GM18951 (cell line): Measurements from ENCODE around the gene PDE4D.

Experiments
- POLR2A ChIP-seq: IDR thresholded peaks from 4 replicates; pipeline ENCODE4 v1.6.1; 2011; ENCODE audit warnings: mild to moderate bottlenecking; ENCODE audit not compliant: insufficient read length, insufficient read depth; ENCODE audit errors: extremely low read depth
- in situ Hi-C: fragments of 300-500 bp; cut with MboI; formaldehyde crosslinking; loops from one replicate; pipeline ENCODE4 v1.12.0; 2022; ENCODE audit warnings: low sequenced_read_pairs, mixed read lengths, inconsistent platforms; ENCODE audit not compliant: unreplicated experiment

PDE4D gene

DNA sequence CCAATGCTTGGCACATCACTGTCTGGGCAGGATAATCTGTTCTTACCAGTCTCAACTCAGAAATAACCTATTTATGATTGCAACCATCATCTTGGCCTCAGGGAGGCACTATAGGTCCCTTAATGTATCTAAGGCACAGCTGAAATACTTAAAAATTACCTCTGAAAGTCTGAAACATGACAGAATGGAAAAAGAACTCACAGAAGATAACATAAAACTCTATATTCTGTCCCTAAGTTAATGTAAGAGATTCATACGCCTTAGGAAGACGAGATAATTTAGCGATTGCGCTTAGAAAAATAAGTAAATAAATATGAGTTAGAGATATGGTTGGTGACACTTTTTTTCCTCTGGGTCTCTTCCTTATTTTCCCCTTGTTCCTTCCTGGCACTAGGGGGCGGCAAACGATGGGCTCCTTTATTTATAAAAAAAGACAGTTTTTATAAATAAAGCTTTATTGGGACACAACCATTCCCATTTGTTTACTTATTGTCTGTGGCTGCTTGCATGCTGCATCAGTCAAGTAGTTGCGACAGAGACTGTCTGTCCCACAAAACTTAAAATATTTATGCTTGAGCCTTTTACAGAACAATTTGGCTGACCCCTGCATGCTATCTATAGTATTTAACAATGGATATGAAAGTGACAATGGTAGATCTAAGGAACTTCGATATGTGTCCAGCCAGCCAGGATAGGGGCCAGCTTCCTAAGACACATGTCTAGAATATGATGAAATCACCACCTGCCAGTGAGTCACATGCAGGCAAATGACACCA lies 79.6 kb downstream of the PDE4D start:
- no peak for TF ChIP-seq POLR2A
- in situ Hi-C loops = loop anchor here (10.0 to 25.0 kb wide), 3 partner anchors 471 to 1098 kb away; no protein-coding TSS in a partner anchor

GRCh38 chr5:59810041-59810440 lies 83.5 kb downstream of the PDE4D start:
- no peak for TF ChIP-seq POLR2A
- in situ Hi-C loops = loop anchor here (10.0 to 25.0 kb wide), 3 partner anchors 475 to 1102 kb away; no protein-coding TSS in a partner anchor

- in situ Hi-C loops = loop anchor here (25.0 kb wide), 2 partner anchors 854 to 1104 kb away; no protein-coding TSS in a partner anchor
- no peak for TF ChIP-seq POLR2A
Observed at GRCh38 chr5:59807806-59808205, 85.7 kb downstream of the PDE4D start.

GRCh38 chr5:59800347-59800893 lies 93.1 kb downstream of the PDE4D start:
- TF ChIP-seq POLR2A = no peak
- in situ Hi-C loops = loop anchor here (25.0 kb wide), 2 partner anchors 862 to 1112 kb away; no protein-coding TSS in a partner anchor

DNA sequence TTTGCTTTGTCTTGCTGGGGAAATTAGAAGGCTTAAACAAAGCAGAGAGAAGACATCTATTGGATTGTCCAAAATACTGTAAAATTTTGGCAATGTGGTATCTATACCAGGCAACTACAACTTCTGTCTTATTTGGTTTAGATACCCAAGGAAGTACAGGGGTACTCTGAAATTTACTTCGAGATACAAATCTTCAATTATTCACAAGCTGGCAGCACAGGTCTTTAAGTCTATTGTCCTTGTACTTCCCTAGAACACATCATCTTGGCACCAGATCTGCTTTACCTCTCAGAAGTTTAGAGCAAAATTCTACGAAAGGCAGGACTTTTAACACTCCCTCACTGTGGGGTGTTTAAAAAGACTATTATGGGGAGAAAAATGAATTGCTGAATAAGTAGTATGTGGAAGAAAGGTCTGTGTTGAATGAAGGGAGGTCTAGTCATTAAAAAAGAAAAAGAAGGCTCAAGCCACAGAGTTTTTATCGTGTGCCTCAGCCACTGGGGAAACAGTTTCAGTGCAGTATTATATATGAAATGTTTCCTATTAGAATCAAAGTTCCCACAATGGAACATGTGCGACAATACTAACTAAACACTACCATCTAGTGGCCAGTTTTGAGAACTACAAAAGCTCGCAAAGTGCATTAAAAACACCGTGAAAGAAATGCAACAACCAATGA lies 93.7 kb downstream of the PDE4D start:
- TF ChIP-seq POLR2A = no peak
- in situ Hi-C loops = loop anchor here (25.0 kb wide), 2 partner anchors 862 to 1112 kb away; no protein-coding TSS in a partner anchor

GRCh38 chr5:59798862-59799667 lies 94.5 kb downstream of the PDE4D start:
- no peak for TF ChIP-seq POLR2A
- in situ Hi-C loops = no loop called here

- TF ChIP-seq POLR2A = no peak
- in situ Hi-C loops = no loop called here
Observed at GRCh38 chr5:59795141-59795540, 98.4 kb downstream of the PDE4D start.

- in situ Hi-C loops = no loop called here
- no peak for TF ChIP-seq POLR2A
Observed at GRCh38 chr5:59792983-59793585, 100.4 kb downstream of the PDE4D start.

- in situ Hi-C loops = no loop called here
- TF ChIP-seq POLR2A = no peak
Observed at GRCh38 chr5:59791617-59792016, 101.9 kb downstream of the PDE4D start.

DNA sequence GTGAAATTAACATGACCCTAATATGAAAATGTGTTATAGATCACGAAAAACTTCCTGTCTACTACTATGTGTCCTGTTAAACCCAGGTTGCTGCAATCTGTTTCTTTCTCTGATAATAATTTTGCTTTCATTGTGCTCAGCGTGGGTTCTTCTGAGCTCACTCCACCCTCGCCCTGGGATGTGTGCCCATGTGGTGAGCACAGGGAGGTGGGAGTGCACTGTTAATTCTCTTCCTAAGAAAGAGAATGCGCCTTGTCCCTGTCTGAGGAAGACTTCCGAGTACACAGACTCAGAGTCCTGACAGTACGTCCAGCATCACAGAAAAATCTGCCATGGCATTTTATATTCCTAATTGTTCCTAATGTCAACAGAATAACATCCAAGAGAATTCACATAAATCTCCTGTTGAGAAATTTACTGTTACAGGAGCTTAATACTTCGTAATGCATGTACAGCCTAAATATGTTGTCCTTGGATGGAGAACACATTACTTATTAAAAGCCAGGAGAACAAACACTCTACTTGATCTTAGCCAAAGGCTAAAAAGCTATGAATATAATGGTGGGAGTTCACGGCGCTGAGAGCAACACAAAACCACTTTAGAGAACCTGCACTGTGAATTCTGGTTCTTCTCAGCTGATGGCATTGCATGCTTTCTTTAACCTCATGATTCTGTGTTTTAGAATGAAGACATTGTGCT lies 102.6 kb downstream of the PDE4D start:
- no peak for TF ChIP-seq POLR2A
- in situ Hi-C loops = no loop called here

- in situ Hi-C loops = no loop called here
- no peak for TF ChIP-seq POLR2A
Observed at GRCh38 chr5:59790376-59790775, 103.2 kb downstream of the PDE4D start.

- no peak for TF ChIP-seq POLR2A
- in situ Hi-C loops = no loop called here
Observed at GRCh38 chr5:59789894-59790293, 103.6 kb downstream of the PDE4D start.
